HPDE6-E6E7 (cell line): ENCODE measurements around the gene PTPRE.

Experiments used
- DNase-seq: peaks from one replicate; pipeline ENCODE4 v3.0.0; 2011; ENCODE audit warnings: missing footprints; ENCODE audit errors: extremely low spot score

PTPRE gene

DNA sequence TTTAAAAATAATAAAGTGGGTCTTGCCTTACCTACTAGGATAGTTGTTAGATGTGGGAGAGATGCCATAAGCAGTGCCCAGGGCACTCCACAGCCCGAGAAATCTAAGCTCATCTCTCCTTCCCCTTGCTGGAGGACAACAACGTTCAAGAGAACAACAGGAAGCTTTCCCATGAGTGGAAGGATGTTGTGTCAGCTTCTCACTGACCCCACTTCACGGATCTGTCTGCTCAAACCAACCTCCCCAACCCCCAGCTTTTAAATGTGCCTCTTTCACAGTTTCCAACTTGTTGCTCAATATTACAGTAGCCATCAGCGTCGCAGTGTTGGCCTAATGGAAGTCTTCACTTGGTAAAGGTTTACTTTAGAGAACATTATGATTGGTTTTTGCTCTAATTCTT is 72.1 kb downstream of the PTPRE start:
- DNase-seq = no peak

DNA sequence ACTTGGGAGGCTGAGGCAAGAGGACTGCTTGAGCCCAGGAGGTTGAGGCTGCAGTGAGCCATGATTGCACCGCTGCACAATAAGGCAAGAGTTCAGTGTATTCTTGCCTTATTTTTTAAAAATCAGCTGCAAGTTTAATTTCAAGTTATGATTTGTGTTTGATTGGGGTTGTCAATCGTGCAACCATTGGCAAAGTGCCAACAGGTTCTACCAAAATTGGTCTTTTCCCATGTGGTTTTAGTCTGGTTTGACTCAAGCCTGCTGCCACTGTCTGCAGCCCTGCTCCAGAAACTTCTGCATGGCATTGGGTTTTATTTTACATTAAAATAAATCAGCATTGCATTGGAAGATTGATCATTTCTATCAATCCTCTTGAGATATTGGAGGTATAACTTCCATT is 72.7 kb downstream of the PTPRE start:
- no peak for DNase-seq

DNA sequence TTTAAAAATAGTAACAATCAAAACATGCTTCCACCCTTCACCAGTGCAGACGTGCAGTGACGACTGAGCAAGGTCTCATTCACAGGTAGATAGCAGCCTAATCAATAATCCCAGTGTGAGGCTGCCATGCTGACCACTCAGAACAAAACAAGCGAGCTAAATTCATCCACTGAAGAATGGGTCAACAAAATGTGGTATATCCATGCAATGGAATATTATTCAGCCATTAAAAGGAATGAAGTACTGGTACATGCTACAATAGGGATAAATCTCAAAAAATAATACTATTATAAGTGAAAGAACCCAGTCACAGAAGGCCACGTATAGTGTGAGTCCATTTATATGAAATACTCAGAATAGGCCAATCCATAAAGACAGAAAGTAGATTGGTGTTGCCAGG is 74.0 kb downstream of the PTPRE start:
- no peak for DNase-seq

GRCh38 chr10:127982601-127983000 is 75.7 kb downstream of the PTPRE start:
- no peak for DNase-seq

DNA sequence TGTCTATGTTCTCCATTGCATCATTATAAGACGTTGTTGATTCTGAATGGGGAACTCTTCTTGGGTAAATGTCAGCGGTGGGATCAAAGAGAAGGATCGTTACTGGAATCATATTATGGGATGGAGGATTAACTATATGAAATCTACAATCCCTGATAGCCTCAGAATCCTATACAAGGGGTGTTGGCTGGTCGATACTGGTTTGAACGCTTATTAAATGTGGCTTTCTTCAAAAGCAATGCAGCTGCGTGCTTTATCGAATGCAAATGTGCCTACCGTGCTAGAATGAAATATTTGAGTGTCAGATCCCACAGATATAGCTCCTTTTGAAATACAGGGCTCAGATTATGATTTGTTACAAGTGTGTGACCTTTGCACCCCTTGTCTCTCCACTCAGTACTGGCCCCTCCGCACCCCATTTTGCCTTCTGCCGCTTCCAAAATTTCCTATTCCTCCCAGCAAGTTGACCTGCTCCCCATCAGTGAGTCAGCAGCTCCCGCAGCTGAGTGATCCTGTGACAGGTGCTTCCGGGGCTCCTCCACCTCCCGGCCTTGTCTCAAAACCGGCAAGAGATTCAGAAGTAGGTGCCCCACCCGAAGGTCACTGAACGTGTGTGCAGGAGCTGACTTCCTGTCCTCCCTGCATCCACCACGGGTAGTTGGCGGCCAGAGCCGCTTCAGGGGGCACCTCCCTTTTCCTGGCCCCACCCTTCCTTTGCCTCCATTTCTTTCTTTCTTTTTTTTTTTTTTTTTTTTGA is 76.6 kb downstream of the PTPRE start:
- no peak for DNase-seq

GRCh38 chr10:127984945-127985344 is 78.0 kb downstream of the PTPRE start:
- DNase-seq = no peak

DNA sequence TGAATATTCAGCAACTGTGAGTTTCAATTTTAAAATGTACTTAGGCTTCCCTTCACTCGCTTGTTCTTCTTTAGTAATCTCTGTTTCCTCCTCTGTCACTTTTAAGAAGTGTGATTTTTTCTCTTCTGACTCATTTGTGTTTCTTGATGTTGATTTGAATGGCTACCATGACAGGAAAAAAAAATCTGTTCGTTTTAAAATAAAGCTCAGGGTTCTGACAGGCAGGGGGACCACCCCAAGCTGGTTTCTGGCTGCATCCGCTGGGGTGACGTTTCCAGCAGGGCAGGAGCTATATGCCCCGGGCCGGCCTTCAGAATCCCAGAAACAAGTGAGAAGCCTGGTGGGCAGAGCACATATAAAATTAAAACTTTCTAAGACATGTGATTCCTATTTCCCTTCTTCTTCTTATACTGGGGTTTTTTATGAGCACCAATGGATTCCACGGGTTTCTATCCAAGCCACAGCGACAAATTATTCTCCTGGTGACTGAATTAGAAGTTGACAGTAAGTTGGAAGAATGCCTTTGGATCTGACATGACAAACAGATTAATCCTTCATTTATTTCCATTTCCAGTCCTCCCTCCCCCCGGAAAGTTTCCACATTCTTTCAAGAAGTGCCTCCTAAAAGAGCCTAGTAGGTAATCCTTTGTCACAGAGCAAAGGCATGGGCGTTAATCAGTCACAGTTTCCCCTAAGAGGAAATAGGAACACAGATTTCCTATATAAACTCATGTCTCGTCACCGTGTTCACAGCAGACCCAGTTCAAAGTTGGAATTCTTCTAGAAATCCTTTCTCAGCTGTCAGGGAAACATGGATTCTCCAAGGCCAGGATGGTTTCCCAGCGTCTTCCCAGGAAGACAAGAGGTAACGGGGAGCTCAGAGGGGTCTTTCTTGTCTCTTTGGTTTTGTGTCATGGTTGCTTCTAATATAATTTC is 79.9 kb downstream of the PTPRE start:
- DNase-seq = no peak

- no peak for DNase-seq
These were observed 80.8 kb downstream of the PTPRE start for GRCh38 chr10:127987467-127988380.

DNA sequence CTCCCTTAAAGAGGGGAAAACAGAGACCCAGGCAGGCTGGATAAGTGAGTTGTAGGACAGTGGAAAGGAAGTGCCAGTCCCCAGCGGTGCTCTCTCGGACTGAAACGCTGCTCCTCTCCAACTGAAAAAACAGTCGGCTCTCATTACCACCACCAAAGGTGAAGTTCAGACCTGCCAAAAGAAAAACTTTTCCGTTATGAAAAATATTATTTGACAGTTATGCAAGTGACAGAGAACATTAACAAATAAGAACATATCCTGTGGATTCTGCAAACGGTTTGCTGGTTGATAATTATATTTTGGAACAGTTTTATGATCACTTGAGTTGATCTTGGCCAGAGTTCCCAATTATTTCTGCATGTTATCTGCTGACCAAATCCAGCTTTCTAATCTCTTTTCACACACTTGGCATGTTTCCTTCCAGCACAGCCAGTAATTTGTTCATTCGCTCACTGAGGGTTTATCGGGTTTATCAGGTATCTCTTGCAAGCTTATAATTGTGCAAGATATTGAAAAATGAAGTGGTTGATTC is 82.6 kb downstream of the PTPRE start:
- no peak for DNase-seq

DNA sequence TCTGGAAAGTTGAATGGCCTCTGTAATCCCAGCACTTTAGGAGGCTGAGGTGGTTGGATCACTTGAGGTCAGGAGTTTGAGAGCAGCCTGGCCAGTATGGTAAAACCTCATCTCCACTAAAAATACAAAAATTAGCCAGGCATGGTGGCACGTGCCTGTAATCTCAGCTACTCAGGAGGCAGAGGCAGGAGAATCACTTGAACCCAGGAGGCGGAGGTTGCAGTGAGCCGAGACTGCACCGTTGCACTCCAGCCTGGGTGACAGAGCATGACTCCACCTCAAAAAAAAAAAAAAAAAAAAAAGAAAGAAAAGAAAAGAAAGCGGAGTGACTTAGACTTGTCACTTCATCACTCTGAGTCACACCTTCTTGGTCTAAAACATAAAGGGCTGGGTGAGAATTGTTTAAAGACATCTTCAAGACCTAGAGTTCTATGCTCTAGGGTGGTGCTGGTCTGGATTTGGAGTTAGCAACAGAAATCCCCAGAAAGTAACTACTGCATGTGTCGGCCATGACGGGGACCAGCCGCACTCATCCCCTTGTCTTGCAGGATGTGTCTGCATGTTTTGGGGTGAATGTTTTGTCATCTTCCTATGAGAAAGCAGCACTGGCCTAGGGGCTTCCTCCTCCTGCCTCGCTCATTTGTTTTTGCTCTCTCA is 83.4 kb downstream of the PTPRE start:
- peak; percentile 14 for DNase-seq

DNA sequence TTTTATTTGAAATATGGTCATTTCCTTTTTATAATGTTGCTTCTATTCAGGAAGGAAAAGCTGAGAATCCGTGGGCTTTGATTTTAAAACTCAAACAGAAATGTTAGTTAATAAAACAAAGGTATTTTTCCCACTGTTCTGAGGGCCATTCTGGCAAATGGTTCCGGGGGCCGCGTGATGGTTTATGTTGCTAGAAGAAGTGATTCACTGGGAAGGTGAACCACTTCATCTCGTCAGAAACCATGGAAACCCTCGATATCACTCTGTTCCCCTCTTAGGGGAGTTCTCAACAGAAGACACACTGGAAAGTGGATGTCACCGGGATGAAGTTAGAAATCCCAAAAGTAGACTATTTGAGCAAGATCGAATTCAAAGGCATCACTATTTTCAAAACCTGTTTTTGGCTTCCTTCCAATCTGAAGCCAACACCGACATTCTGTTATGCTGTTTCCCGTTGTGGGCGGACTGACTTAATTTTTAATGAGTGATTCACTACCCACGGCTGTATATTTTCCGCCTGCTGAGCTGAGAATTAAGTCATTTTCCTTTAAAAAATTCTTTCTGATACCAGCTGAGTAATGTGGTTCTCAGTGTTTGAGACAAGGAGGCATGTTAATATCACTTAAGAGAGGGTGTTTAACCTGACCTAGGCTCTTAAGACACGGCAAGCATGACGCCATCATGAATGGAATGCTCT is 84.1 kb downstream of the PTPRE start:
- DNase-seq = peak; percentile 63

DNA sequence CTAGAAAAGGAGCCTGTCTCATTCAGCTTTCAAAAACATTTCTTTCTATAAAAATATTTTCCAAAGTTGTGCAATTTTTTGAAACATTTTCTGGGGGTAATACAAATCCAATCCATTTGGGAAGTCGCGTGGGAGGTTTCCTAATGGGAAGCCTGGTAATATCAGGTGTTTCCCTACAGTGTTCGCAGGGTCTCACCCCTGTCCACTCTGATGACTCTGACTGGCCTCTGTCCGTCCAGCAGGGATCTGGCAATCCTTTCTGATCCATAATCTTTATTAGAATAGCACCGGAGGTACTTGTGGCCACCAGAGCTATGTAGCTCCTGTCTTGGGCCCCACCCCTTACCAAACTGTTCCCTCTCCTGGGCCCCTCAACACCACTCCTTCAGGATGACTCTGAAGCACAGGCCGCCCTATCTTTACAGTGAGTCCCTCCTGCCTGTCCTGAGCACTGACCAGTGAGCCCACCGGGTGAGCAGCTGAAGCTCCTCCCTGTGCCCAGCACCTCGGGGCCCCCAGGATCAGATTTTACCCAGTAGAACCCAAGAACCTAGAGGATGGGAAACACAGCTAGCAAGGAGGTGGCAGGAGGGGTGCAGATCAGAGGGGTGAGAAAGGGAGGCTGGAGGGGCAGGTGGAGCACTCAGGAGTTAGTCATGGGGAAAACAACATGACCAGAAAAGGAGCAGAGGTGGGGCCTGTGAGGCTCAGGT is 84.8 kb downstream of the PTPRE start:
- DNase-seq = no peak

GRCh38 chr10:127992376-127992775 is 85.5 kb downstream of the PTPRE start:
- no peak for DNase-seq

GRCh38 chr10:127993056-127993690 is 86.3 kb downstream of the PTPRE start:
- DNase-seq = no peak

DNA sequence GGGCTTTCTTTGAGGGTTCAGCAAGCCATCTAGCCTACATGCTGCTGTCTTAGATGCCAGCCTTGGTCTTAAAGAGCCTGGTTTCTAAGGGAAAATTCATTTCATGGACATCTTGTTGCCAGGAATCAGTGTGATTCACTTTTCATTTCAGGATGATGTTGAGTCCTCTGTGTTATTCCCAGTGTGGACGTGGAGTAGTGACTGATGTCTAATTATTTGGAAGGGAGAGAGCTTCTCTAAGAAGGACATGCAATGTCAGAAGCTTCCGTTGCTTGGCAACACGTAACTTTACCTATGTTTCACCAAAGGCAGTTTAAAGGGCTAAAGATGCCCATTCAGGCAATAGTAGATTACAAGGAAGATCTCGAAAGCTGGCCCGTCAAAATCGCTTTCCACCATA is 89.0 kb downstream of the PTPRE start:
- no peak for DNase-seq

DNA sequence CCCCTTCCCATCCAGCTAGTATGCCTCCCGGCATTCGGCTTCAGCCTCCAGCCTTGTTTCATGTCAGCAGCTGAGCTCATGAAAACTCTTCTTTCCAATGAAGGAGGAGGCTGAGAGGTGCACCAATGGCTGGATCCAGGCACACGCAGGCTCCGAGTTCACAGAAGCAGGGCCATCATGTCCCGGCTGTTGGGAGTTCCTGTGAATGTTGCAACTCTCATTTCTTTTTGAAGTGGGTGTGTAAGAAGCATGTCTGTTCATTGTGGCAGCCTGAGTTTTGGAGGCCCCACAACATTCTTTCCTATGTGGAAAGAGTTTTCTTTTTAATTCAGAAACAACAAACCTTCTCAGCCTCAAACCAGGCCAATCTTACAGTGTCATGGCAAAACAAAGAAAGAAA is 89.7 kb downstream of the PTPRE start:
- DNase-seq = no peak

DNA sequence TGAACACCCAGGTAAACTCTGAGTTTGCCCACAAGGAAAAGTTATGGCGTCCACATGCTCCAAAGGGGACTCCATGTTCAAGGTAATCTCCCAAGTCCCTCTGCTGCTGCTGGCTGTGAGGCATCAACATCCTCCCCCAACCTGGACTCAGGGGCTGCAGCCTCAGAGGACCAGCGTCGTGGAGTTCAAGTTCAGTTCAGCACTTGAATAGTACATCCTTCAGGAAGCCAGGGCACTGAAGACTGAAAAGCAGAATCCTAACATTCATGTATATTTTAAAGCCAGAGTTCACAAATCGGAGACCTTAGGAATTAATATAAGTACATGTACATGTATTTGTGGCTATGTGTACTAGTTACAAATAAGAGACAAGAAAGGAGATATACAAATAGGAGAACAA is 90.4 kb downstream of the PTPRE start:
- no peak for DNase-seq

GRCh38 chr10:127997937-127998336 is 91.0 kb downstream of the PTPRE start:
- no peak for DNase-seq

- DNase-seq = no peak
These were observed 91.7 kb downstream of the PTPRE start for GRCh38 chr10:127998501-127999144.
